GM18861 (cell line): ENCODE measurements around the gene NEGR1.
A peak's percentile ranks its signal among the peaks of the same experiment; 100 is the strongest.
"Not testable (repeated sequence)": the region's sequence is repeated elsewhere in the genome, so short reads cannot be mapped to it uniquely, and the experiment has no call there.

Experiments
- ATAC-seq: cut with Tn5 transposase; IDR thresholded peaks from one replicate; pipeline ENCODE4 v1.9.1; 2021; ENCODE audit not compliant: unreplicated experiment

The NEGR1 gene

DNA sequence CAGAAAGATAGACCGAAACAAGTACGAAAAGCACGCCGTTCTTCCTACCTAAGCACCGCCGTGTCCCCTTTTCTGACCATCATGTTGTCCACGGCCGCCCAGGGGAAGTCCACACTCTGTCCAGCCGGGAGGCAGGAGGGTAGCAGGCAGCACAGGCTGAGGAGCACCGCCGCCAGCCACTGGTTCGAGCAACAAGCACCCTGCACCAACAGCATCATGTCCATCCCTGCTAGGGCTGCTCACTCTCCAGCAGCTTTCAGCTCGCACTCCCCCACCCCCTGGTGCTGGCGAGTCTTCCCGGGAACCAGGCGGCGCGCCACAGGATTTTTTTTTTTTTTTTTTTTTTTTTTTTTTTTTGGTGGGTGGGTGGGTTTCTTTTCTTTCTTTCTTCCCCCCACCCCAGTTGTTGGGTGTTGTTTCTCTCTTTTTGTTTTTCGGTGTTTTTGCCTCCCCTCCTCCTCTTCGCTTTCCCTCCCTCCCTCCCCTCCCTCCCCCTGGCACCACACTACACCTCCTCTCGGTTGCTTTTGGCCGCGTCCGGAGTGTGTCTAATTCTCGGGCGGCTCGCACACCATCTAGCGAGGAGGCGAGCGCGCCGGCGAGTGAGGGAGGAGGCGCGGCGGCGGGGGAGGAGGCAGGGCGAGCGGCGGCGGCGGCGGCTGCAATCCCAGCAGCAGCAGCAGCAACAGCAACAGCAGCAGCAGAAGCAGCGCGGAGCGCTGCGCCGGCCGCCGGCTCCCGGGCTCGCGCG, at the start of gene NEGR1:
TSS of gene NEGR1 (minus strand) at position 269 of the 751 bp plus-strand sequence.
- ATAC-seq = peak; percentile 55

GRCh38 chr1:72326494-72326893, 44.2 kb upstream of the NEGR1 start:
- no peak for ATAC-seq

- no peak for ATAC-seq
Measured at GRCh38 chr1:72324451-72324850, 42.1 kb upstream of the NEGR1 start.

DNA sequence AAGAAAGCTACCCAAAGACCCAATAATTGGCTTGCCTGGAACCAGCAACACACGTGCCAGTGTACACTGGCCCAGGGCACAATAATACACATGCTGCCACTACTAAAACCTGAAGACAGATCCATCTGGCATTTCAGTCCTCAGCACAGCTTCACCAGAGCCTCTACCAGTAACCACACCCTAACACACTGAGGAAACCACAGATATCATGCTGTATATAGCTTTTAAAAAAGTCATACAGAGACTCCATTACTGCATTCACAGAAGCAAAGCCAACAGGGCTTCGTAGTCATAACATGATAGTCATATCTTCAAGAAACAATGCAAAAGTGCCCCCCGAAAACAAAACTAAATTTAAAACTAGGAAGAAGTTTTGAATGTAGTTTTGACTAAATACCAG, 40.6 kb upstream of the NEGR1 start:
- ATAC-seq = no peak

DNA sequence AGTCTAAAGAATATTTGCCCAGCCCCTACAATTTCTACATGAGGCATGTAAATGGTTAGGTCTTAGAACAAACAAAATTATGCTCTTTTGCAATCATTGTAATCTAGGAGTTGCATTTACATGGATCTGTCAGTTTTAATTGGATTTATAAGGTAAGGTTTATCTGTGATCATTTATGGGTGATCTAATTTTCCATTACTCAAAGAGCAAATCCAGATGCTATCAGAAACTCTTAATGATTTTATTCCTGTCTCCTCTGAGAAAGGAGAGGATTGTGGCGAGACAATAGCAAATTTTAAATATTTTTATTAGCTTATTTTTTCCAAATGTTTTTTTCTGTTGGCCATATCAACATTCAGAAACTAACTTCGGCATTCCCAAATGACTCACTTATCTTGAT, 14.2 kb upstream of the NEGR1 start:
- no peak for ATAC-seq

DNA sequence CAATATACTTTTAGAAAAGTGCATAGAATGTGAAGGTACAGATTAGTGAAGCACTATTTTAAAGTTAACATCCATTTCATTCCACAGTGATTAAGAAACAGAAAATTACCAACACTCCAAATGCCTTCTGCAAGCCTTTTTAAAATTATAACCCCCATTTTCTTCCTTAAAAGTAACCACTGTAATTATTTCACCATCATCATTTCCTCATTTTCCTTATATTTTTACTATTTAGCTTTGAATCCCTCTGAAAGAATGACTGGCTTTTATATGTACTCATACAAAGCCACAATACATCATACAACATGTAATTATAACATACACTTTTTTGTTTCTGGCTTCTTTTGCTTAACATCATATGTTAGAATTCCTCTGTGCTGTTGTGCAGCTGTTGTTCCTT, 6.5 kb upstream of the NEGR1 start:
- no peak for ATAC-seq

- no peak for ATAC-seq
Measured at GRCh38 chr1:72286401-72286800, 4.1 kb upstream of the NEGR1 start.

DNA sequence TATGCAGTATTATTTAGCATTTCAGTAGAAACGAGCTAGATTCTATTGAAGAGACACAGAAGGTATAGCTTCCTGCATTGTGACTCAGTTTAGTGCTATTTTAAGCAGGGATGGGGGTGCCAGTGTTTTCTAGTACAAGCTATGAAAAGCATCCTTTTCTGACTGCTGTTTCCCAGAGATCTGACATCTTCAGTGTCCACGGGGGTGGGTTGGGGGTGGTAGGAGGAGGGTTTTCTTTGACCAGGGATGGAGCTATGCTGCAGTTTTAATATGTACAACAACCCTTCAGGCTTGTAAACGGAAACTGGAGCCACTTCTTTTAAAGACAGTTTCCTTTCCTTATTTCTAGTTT, 2.7 kb upstream of the NEGR1 start:
- ATAC-seq = no peak

DNA sequence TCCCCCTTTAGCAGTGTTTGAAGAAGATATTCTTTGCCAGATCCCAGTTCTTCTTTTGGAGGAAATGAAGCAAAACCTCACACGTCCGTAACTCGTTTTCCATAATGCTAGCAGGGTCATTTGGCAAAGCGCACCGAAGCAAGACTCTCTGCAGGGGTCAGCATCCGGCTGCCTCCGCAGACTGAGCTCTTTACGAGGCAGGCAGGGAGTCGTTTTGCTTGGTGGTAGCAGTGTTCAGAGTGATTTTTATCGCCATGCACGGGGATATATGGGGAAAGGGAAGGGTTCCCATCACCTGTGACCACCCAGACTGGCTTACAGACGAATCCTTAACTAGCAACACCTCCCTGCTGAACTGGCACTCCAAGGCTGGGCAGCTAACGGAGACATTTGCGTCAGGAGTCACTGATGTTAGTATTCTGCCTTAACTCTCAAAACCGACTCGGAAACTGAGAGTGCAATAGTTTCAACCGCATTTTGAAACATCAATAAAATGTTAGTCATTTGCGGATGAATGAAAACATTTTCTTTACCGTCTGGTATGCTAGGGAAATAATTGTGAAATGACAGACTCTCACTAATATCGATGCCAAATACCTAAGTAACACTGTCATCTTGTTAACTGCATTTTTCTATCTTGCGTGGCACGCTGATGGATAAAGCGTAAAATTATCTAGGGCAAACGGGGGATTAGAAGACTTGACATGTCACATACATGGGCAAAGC, 2.2 kb upstream of the NEGR1 start:
- ATAC-seq = peak; percentile 55

- no peak for ATAC-seq
Measured at GRCh38 chr1:72284084-72284347, 1.7 kb upstream of the NEGR1 start.

DNA sequence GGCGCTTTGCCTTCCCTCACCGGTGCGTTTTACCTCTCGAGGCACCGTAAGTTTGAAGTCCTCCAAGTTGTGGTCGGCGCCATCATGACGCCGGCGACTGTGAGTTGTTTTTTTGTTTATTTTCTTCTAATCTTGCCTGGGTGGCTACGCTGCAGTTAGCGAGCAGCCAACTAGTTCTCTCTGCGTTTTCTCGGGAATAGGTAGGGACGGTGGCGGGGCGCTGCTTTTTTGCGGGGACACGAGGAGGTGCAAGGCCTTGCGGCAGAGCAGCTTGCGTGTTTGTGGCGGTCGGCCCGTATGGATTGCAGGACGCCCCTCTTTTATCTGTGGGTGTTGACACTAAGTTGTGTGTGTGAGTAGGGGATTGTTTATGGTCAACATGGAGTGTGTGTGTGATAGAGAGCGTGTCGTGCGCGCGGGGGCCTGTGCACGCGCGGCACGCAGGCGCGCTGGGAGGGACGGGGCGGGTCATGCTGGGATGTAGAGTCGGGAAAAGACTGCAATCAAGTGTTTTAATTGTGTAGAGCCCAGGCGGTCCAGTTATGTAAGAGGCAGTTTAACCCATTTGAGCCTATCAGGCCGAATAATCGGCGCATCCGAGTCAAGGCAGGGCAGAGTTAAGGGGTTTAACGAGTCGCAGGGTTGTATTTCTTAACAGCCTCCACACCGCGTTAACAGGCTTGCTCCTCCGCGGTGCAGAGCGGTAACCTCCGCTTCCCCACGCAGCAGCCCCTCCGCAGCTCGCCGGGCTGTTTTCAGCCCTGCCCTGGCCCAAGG, 1.2 kb upstream of the NEGR1 start:
- ATAC-seq = no peak

- peak; percentile 9 for ATAC-seq
Measured at GRCh38 chr1:72283022-72283306, 625 bp upstream of the NEGR1 start.

DNA sequence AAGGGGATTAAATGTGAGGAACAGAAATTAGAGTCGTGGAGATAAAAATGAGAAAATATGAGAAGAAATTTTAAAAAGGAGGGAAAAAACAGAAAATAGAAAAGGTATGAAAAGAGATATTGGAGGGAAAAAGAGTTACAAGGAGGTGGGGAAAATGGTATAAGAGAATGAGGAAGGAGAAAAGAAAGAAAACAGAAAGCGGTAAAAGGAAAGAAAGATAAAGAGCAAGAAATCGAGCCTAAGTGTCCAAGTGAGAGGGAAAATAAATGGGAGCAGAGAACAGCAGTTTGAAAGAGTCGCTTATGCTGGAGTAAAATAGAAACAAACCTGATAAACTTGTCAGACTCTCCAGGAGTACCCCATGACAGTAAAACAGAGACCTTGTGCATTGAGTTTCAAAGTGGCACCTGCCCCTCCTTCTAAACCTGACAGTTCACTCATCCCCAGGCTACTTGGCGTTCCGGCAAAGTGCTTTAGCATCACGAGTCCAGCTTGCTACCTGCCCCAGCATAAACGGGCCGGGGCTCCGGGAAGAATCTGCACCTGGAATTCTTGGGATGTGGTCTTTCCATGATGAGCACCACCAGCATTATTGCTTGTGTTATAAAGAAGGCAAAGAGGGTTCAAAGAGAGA, 585 bp downstream of the NEGR1 start:
- ATAC-seq = no peak

DNA sequence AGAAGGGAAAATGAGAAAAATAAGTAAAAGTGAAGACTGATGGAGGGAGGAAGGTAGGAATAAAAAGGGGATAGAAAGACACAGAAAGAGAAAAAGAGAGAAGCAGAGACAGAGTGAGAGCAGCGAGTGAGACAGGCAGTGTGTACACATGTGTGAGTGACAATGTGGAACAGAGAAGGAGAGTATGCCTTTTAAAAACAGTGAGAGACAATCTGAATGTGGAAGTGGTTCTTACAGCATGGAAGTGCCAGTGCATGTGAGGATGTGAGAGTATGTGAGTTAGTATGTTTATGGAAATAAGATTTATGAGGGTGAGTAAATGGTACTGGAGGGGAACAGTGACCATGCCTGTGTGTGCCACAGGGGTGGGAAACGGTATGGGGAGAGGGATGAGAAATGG, 1.2 kb downstream of the NEGR1 start:
- no peak for ATAC-seq

GRCh38 chr1:72280711-72281110, 1.6 kb downstream of the NEGR1 start:
- ATAC-seq = no peak

DNA sequence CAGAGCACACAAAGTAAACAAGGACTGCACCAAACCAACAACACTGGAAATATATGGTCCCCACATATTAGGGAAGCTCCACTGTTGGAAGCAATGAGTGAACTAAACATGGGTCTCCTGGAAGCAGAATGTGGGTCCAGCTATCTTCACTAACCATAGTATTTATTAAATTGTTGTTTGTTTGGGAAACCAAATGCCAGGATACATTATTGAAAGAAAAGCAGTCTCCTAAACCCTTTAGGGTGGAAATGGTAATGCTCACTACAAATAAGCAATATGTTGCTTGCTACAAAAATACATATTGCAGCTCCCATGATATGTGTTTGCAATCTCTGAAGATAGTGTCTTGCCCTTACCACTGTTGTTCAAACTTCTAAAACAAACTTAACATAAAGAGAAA, 2.2 kb downstream of the NEGR1 start:
- ATAC-seq = no peak

DNA sequence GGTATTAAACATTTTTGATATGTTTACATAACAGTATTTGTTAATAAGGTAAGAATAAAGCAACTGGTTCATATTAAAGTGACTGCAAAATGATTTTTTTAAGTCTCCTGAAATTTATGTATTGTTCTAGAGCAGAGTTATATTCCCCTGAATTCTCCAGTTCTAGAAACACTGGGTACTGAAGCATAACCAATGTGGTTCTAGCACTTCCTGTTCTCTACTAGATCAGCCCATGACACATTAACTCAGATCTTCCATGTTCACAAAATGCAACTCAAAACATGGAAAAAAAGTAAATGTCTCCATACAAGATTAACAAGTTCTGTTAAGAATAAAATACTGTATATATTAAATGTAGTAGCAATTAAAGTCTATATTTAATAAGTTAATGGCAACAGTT, 3.9 kb downstream of the NEGR1 start:
- peak; percentile 47 for ATAC-seq

DNA sequence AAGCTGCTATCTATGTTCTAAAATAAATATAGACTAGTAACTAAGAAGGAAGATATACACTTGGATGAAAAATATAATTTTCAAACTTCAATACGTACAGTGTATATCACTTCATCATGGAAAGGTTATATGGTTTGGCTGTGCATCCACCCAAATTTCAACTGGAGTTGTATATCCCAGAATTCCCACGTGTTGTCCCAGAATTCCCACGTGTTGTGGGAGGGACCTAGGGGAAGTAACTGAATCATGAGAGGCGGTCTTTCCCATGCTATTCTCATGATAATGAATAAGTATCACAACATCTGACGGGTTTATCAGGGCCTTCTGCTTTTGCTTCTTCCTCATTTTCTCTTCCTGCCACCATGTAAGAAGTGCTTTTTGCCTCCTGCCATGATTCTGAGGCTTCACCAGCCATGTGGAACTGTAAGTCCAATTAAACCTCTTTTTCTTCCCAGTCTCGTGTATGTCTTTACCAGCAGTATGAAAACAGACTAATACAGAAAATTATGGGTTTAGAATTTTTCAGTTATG, 10.7 kb downstream of the NEGR1 start:
- no peak for ATAC-seq

GRCh38 chr1:72262735-72263134, 19.6 kb downstream of the NEGR1 start:
- ATAC-seq = no peak

DNA sequence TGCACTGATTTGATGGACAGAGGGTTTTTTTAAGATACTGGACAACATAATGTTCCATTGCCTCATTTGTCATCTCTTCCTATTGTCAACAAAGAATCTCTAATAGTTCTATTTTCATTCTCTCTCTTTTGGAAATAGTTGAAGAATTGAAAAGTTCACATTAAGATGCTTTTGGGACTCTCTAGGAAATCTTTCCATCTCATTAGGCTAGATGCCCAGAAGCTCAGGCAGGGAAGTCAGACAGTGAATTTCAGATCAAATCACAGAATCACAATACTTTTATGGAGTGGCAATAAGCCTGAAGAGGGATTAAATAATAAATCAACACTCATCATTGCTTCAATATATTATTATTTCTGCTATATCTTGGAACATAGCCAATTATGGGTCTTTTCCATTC, 29.2 kb downstream of the NEGR1 start:
- ATAC-seq = no peak

DNA sequence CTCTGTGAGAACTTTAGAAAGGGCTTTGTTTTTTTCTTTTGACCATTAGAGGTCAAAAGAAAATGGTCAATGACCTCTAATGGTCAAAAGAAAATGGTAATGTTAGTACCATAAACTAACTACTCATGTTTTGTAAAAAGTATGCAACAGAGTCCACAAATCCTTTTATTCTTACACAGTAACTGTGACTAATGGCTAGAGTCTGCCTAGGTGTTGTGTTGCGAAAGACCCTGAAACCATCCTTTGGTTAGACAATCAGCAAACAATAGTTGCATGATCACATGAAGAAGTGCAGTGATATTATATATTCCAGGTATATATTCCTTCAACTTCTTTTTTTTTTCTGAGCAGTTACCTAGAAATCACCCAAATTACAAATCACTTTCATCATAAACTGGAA, 40.9 kb downstream of the NEGR1 start:
- ATAC-seq = no peak

DNA sequence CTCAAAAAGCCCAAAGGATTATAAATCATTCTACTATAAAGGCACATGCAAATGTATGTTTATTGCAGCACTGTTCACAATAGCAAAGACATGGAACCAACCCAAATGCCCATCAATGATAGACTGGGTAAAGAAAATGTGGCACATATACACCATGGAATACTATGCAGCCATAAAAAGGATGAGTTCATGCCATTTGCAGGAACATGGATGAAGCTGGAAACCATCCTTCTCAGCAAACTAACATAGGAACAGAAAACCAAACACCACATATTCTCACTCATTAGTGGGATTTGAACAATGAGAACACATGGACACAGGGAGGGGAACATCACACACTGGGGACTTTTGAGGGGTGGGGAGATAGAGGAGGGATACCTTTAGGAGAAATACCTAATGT, 46.4 kb downstream of the NEGR1 start:
- not testable (repeated sequence) for ATAC-seq
